ENCODE results near the gene HOXD9.
A peak's percentile ranks its signal among the peaks of the same experiment; 100 is the strongest.

Gene HOXD9

GRCh38 chr2:176122683-176123410, at the start of gene HOXD9:
TSS of gene HOXD9 (plus strand) at chr2:176122719. CDS start at chr2:176122769, 50 bp downstream.
- DNase-seq, result peak; percentile 50

DNA sequence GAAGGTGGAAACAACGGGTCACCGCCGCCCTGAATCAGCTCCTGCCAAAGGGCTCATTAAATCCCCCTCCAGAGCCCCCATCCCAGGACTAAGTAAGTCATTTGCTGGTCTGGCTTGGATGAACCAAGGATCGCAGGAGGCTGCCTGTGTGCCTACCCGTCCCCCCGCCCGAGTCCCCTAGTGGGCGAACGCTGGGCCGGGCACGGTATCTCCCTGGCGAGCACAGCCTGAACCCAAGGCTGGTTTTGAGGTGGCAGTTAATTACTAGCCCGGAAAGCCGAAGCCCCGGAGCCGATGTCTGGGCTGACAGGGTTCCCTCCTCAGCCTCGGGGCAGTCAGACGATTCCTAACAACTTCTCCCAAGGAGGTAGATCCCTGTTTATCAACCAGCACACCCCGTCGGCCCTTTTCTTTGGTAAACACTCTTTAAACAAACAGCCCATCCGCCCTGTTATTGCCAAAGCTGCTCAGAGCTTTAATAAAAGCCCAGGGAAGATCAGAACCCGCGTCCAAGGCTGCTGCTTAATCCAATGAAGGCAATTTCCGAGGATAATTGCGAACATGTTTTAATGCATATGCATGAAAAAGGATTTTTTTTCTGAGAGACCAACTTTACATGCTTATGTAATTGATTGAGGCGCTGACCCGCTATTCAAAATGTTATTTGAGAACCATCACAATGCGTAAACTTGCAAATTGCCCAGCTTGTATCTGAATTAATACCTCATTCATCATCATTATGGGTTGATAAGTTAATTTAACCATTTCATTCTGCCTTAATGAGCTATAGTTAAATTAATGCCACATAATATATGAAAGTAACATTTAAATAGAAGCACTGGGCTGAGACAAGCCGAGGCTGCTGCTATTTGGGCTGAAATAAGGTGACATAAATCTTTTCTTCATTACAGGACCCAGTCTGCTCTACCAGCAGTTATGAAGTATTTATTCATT, 49.3 kb upstream of the HOXD9 start:
- DNase-seq, result no peak

DNA sequence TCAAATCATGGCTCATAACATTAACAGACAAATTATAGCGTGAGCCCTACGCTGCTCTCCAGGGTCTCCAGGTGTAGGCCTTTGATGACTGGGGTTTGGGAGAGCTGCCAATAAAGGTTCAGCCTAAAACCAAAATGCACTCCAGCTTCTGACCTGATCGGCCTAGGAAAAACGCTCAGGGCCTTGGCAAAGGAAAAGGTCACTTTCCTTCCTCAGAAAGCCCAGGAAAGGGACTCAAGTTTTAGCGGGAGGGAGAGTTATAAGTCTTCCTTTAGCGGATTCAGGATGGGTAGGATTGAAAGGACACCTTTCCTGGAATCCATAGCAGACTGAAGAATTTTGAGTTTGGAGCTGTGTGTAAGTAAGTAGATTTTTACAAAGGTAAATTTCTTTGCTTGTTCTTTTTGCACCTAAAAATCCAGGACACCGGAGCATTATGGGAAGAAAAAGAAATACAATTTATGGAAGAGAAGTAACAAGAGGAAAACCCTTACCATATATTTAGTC, 47.5 kb upstream of the HOXD9 start:
- no peak for DNase-seq

- no peak for DNase-seq
Observed at GRCh38 chr2:176075481-176075880, 47.0 kb upstream of the HOXD9 start.

GRCh38 chr2:176076063-176076462, 46.5 kb upstream of the HOXD9 start:
- no peak for DNase-seq

GRCh38 chr2:176076796-176077195, 45.7 kb upstream of the HOXD9 start:
- no peak for DNase-seq

- DNase-seq, result no peak
Observed at GRCh38 chr2:176078541-176079284, 43.8 kb upstream of the HOXD9 start.

- no peak for DNase-seq
Observed at GRCh38 chr2:176079285-176079830, 43.2 kb upstream of the HOXD9 start.

DNA sequence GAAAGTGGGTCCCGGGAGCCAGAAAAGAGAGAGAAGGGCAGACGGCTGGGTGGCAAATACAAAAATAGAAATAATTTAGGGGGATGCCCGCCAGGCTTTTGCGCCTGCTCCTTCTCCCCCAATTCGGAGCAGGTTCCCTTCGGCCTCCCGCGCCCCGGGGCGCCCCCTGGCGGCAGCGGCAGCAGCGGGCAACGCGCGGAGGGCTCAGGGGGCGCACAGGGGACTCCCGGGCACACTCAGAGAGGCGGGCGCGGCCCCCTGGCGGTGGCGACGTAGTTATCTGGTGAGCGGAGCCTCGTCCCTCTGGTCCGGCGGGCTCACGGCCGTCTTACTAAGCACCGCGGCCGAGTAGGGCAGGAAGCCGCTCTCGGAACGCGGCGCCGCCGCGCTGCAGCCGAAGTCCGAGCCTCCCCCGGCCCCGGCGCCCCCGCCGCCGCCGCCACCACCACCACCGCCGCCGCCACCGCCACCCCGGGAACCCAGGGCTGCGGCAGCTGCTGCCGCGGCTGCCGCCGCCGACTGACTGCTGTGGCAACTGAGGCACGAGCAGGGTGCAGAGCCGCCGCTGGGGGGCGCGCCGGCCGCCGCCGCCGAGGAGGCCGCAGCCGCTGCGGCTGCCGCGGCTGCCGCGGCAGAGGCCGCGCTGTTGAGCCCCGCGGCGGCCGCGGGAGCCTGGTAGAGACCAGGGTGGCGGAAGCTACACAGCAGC, 42.5 kb upstream of the HOXD9 start:
- DNase-seq, result no peak

- DNase-seq, result no peak
Observed at GRCh38 chr2:176080540-176081375, 41.8 kb upstream of the HOXD9 start.

GRCh38 chr2:176081376-176081836, 41.1 kb upstream of the HOXD9 start:
- DNase-seq, result no peak

- DNase-seq, result no peak
Observed at GRCh38 chr2:176081837-176082524, 40.5 kb upstream of the HOXD9 start.

GRCh38 chr2:176082525-176082823, 40.0 kb upstream of the HOXD9 start:
- no peak for DNase-seq

- DNase-seq, result peak; percentile 28
Observed at GRCh38 chr2:176082824-176083751, 39.4 kb upstream of the HOXD9 start.

- no peak for DNase-seq
Observed at GRCh38 chr2:176083796-176084261, 38.7 kb upstream of the HOXD9 start, which contains the start of gene EVX2. TSS of gene EVX2 (minus strand) at chr2:176083962. CDS start at chr2:176083776, 186 bp downstream.

DNA sequence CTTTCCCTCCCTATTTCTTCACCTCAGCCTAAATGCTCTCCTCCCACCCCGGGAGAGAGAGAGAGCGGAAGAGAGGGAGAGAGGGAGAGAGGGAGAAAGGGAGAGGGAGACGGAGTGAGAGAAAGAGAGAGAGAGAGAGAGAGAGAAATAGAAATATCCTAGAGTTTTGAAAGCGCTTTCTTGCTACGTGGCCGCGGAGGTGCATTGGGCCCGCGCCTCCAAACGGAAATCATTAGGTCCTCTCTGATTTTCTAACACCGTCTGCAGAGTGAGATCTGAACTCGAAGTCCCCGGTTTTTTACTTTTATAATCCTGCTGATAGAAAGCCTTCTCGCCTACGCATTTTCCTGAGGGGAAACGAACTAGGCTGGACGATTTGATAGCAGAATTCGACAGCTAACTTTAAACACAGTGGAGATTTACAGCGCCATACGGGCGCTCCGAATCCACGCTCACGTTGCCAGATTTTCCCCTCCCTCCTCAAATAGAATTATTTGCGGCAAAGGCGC, 37.9 kb upstream of the HOXD9 start:
- DNase-seq, result no peak

GRCh38 chr2:176085120-176085788, 37.3 kb upstream of the HOXD9 start:
- DNase-seq, result no peak
